ENCODE data around the gene SIPA1L3.

The SIPA1L3 gene

DNA sequence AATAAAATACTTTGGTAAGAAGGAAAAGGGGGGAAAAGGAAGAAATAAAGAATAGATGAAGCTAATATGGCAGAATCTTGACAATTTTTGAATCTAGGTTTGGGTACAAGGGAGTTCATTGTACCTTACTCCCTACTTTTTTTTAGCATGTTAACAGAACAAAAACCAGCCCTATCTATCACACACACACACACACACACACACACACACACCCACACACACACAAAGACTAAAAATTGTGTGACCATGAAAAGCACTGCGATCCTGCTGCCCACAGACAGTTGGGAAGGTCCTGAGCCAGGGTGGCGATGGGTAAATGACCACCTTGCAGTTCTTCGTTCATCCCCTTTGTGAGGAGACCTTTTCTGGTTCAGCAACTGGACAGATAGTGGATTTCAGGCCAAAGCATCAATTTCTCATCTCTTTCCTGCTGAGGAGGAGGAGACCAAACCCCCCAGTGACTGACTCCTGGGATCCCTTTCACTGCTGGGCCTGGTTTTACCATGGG, 91.8 kb downstream of the SIPA1L3 start:
- Histone ChIP-seq H3K9me2 (ENCODE audit: low read depth, low read length) (no peaks in the 10 kb centered on the region), H3K27ac (ENCODE audit: low read depth, low read length, poor library complexity, severe bottlenecking) (peak overlapping the region; percentile 56), H3K4me3 (ENCODE audit: low read depth, low read length, poor library complexity, severe bottlenecking) (no peak overlapping the region), H3K4me2 (ENCODE audit: low read length) (no peak overlapping the region), H3K36me3 (ENCODE audit: insufficient read depth, low read length) (peaks cover 17% of the 10 kb centered on the region; the same call in 1 of the 2 replicates), H3K4me1 (ENCODE audit: insufficient read depth, low read length, severe bottlenecking) (peaks cover 33% of the 10 kb centered on the region), H2AFZ (ENCODE audit: low read length) (no peak overlapping the region), H3K9me3 (ENCODE audit: low read length) (no peaks in the 10 kb centered on the region), H3K79me2 (ENCODE audit: insufficient read depth, low read length) (0 out of 2 replicates have a peak, but pooled peaks cover 5% of the 10 kb centered on the region), H4K20me1 (ENCODE audit: insufficient read depth, low read length) (no peaks in the 10 kb centered on the region), H3F3A (ENCODE audit: insufficient read depth, low read length) (no peaks in the 10 kb centered on the region), H3K9ac (ENCODE audit: low read length) (no peak overlapping the region), H3K27me3 (ENCODE audit: insufficient read depth, low read length) (no peaks in the 10 kb centered on the region)
- no peak for TF ChIP-seq EZH2 (IDR thresholded peaks at IDR 0.05; ENCODE audit: borderline replicate concordance, low read length)
- TF ChIP-seq, protein P1, sequence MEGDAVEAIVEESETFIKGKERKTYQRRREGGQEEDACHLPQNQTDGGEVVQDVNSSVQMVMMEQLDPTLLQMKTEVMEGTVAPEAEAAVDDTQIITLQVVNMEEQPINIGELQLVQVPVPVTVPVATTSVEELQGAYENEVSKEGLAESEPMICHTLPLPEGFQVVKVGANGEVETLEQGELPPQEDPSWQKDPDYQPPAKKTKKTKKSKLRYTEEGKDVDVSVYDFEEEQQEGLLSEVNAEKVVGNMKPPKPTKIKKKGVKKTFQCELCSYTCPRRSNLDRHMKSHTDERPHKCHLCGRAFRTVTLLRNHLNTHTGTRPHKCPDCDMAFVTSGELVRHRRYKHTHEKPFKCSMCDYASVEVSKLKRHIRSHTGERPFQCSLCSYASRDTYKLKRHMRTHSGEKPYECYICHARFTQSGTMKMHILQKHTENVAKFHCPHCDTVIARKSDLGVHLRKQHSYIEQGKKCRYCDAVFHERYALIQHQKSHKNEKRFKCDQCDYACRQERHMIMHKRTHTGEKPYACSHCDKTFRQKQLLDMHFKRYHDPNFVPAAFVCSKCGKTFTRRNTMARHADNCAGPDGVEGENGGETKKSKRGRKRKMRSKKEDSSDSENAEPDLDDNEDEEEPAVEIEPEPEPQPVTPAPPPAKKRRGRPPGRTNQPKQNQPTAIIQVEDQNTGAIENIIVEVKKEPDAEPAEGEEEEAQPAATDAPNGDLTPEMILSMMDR (IDR thresholded peaks at IDR 0.05; ENCODE audit: low read length) = no peak

DNA sequence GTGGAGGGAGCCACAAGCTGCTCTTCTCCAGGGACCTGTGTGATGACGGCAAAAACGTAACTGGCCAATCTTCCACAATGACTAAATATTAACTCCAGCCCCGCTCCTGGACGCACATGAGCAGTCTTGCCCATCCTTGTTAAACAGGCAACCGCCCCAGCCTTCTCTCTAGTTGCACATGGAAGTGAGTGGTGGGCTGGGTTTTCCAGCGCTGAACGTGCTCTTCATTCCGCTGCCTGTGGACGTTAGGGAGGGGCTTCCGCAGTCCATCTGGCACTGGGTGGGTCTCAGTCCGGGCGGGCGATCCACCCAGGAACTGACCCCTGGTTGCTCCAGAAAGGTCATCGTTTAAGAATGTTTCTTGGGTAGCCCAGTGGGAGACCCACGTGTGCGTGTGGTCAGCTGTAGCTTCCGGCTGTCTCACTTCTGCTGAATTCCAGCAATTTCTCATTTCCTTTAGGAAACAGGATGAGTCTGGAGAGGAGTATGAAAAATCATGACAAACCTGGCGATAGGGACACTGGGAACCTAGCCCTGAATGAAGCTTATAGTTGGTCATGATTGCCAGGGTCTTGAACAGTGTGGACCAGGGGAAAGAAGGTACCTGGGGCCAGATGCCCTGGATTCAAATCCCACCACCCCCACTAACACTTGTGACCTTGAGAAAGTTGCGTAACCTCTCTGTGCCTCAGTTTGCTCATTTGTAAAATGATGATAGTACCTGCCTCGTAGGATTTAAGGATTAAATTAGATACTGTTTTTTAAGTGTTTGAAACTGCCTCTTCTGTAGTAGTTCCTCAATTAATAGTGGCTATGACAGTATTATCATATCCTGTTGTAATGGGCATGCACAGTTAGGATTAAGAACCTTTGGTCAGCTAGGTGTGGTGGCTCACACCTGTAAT, 92.6 kb downstream of the SIPA1L3 start:
- no peaks in the 10 kb centered on the region for H3K9me2 ChIP-seq (ENCODE audit: low read depth, low read length)
- peaks cover 11% of the 10 kb centered on the region; the same call in 1 of the 2 replicates for H3K36me3 ChIP-seq (ENCODE audit: insufficient read depth, low read length)
- no peaks in the 10 kb centered on the region for H3K27me3 ChIP-seq (ENCODE audit: insufficient read depth, low read length)
- H4K20me1 ChIP-seq (ENCODE audit: insufficient read depth, low read length) = no peaks in the 10 kb centered on the region
- TF ChIP-seq, protein P1 (IDR thresholded peaks at IDR 0.05; ENCODE audit: low read length) = no peak
- TF ChIP-seq EZH2 (IDR thresholded peaks at IDR 0.05; ENCODE audit: borderline replicate concordance, low read length) = no peak
- no peaks in the 10 kb centered on the region for H3K9me3 ChIP-seq (ENCODE audit: low read length)
- no peak overlapping the region for H2AFZ ChIP-seq (ENCODE audit: low read length)
- peaks cover 40% of the 10 kb centered on the region for H3K4me1 ChIP-seq (ENCODE audit: insufficient read depth, low read length, severe bottlenecking)
- H3K4me2 ChIP-seq (ENCODE audit: low read length) = no peak overlapping the region
- peak overlapping the region; percentile 56 for H3K27ac ChIP-seq (ENCODE audit: low read depth, low read length, poor library complexity, severe bottlenecking)
- H3K4me3 ChIP-seq (ENCODE audit: low read depth, low read length, poor library complexity, severe bottlenecking) = no peak overlapping the region
- H3K9ac ChIP-seq (ENCODE audit: low read length) = no peak overlapping the region
- no peaks in the 10 kb centered on the region for H3F3A ChIP-seq (ENCODE audit: insufficient read depth, low read length)
- H3K79me2 ChIP-seq (ENCODE audit: insufficient read depth, low read length) = 0 out of 2 replicates have a peak, but pooled peaks cover 5% of the 10 kb centered on the region

DNA sequence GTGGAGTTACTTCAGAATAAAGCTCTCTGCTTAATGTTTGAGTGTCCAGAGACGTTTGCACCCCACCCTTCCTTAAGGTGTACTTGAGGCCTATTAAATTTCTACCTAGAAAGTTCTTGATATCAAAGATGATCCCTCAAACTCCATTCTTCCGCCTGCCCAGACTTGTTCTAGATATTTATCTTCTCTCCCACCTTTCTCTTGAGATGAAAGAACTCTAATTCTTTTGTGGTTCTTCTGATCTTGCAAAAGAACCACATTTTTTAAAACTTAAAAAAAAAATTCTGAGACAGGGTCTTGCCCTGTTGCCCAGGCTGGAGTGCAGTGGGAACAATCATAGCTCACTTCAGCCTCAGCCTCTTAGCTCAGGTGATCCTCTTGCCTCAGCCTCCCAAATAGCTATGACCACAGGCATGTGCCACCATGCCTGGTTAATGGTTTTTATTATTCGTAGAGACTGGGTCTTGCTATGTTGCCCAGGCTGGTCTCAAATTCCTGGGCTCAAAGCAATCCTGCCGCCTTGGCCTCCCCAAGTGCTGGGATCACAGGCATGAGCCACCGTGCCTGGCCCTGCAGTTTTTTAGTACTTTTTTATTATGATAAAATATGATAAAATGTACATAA, 94.3 kb downstream of the SIPA1L3 start:
- no peaks in the 10 kb centered on the region for H3K9me3 ChIP-seq (ENCODE audit: low read length)
- H3K27me3 ChIP-seq (ENCODE audit: insufficient read depth, low read length) = no peaks in the 10 kb centered on the region
- no peaks in the 10 kb centered on the region for H4K20me1 ChIP-seq (ENCODE audit: insufficient read depth, low read length)
- no peaks in the 10 kb centered on the region for H3K9me2 ChIP-seq (ENCODE audit: low read depth, low read length)
- TF ChIP-seq EZH2 (IDR thresholded peaks at IDR 0.05; ENCODE audit: borderline replicate concordance, low read length) = no peak
- TF ChIP-seq, protein P1 (IDR thresholded peaks at IDR 0.05; ENCODE audit: low read length) = no peak
- H3K27ac ChIP-seq (ENCODE audit: low read depth, low read length, poor library complexity, severe bottlenecking) = peak overlapping the region; percentile 25
- no peak overlapping the region for H2AFZ ChIP-seq (ENCODE audit: low read length)
- H3F3A ChIP-seq (ENCODE audit: insufficient read depth, low read length) = no peaks in the 10 kb centered on the region
- no peaks in the 10 kb centered on the region for H3K36me3 ChIP-seq (ENCODE audit: insufficient read depth, low read length)
- H3K79me2 ChIP-seq (ENCODE audit: insufficient read depth, low read length) = 0 out of 2 replicates have a peak, but pooled peaks cover 3% of the 10 kb centered on the region
- H3K4me2 ChIP-seq (ENCODE audit: low read length) = no peak overlapping the region
- H3K4me3 ChIP-seq (ENCODE audit: low read depth, low read length, poor library complexity, severe bottlenecking) = no peak overlapping the region
- H3K9ac ChIP-seq (ENCODE audit: low read length) = no peak overlapping the region
- H3K4me1 ChIP-seq (ENCODE audit: insufficient read depth, low read length, severe bottlenecking) = peaks cover 57% of the 10 kb centered on the region

All from OCI-LY1 (cell line).